Measurements from ENCODE around the gene EPS15.

The EPS15 gene

DNA sequence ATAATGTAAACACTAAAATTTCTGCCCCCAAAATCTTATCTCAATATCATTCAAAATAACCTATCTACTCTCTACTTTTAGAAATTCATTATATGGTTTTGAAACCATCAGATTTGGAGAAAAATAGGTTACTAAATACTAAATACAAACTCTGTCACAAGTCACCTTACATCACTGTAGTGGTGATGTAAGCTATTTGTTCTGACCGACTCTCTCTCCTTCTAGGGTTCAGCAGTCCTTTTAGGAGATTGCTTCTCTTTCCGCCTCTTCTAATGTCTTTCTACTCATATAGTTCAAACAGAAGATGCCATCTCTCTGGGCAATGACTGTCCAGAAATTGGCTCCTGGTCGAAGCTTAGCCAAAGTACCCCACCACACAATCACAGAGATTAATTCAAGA, 93.1 kb downstream of the EPS15 start:
- H3K9ac ChIP-seq (ENCODE audit: low read length), result no peak overlapping the region
- no peaks in the 10 kb centered on the region for H3K27me3 ChIP-seq (replicated peaks; ENCODE audit: insufficient read depth, low read length)
- H3F3A ChIP-seq (ENCODE audit: insufficient read depth, low read length), result no peaks in the 10 kb centered on the region
- H3K9me2 ChIP-seq (replicated peaks; ENCODE audit: insufficient read depth, low read length), result no peaks in the 10 kb centered on the region
- H4K20me1 ChIP-seq (ENCODE audit: insufficient read depth, low read length), result no peaks in the 10 kb centered on the region
- H3K36me3 ChIP-seq (replicated peaks; ENCODE audit: insufficient read depth, low read length), result no peaks in the 10 kb centered on the region
- H3K27ac ChIP-seq (ENCODE audit: low read length), result no peak overlapping the region
- H3K4me2 ChIP-seq (ENCODE audit: low read depth, low read length), result no peak overlapping the region
- H3K4me3 ChIP-seq (ENCODE audit: low read length), result no peak overlapping the region
- no peaks in the 10 kb centered on the region for H3K9me3 ChIP-seq (replicated peaks; ENCODE audit: insufficient read depth, low read length)
- no peak for TF ChIP-seq EZH2phosphoT487 (IDR thresholded peaks at IDR 0.05; ENCODE audit: low read length)
- no peak for TF ChIP-seq EZH2 (optimal IDR thresholded peaks at IDR 0.05; ENCODE audit: low read depth, low read length)
- TF ChIP-seq, protein P1, sequence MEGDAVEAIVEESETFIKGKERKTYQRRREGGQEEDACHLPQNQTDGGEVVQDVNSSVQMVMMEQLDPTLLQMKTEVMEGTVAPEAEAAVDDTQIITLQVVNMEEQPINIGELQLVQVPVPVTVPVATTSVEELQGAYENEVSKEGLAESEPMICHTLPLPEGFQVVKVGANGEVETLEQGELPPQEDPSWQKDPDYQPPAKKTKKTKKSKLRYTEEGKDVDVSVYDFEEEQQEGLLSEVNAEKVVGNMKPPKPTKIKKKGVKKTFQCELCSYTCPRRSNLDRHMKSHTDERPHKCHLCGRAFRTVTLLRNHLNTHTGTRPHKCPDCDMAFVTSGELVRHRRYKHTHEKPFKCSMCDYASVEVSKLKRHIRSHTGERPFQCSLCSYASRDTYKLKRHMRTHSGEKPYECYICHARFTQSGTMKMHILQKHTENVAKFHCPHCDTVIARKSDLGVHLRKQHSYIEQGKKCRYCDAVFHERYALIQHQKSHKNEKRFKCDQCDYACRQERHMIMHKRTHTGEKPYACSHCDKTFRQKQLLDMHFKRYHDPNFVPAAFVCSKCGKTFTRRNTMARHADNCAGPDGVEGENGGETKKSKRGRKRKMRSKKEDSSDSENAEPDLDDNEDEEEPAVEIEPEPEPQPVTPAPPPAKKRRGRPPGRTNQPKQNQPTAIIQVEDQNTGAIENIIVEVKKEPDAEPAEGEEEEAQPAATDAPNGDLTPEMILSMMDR (IDR thresholded peaks at IDR 0.05; ENCODE audit: low read length), result no peak
- H3K79me2 ChIP-seq (ENCODE audit: low read length), result no peaks in the 10 kb centered on the region
- DNase-seq, result no peak
- H2AFZ ChIP-seq (ENCODE audit: low read length), result no peak overlapping the region
- H3K4me1 ChIP-seq (ENCODE audit: low read length), result no peaks in the 10 kb centered on the region

DNA sequence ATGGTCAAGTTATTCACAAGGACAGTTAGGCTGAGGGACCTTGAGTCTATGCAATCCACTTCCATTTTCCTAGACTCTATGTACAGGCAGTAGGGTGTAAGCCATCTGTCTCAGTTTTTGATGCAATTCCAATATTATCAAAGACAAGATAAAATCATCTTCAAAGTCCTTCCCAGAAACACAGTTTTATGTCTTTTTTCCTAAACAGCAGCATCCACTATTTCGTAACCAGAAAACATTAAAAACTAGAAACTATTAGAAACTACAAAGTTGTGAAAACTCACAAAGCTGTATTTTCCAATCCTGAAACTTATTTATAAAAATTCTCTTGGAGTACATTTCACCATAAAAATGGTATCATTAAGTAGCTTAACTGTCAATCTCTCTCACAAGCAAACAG, 93.8 kb downstream of the EPS15 start:
- H3F3A ChIP-seq (ENCODE audit: insufficient read depth, low read length), result no peaks in the 10 kb centered on the region
- H3K9me3 ChIP-seq (replicated peaks; ENCODE audit: insufficient read depth, low read length), result no peaks in the 10 kb centered on the region
- no peaks in the 10 kb centered on the region for H3K79me2 ChIP-seq (ENCODE audit: low read length)
- TF ChIP-seq EZH2 (optimal IDR thresholded peaks at IDR 0.05; ENCODE audit: low read depth, low read length), result no peak
- TF ChIP-seq EZH2phosphoT487 (IDR thresholded peaks at IDR 0.05; ENCODE audit: low read length), result no peak
- TF ChIP-seq, protein P1 (IDR thresholded peaks at IDR 0.05; ENCODE audit: low read length), result no peak
- no peaks in the 10 kb centered on the region for H4K20me1 ChIP-seq (ENCODE audit: insufficient read depth, low read length)
- H3K27me3 ChIP-seq (replicated peaks; ENCODE audit: insufficient read depth, low read length), result no peaks in the 10 kb centered on the region
- H3K4me3 ChIP-seq (ENCODE audit: low read length), result no peak overlapping the region
- no peak overlapping the region for H3K9ac ChIP-seq (ENCODE audit: low read length)
- DNase-seq, result no peak
- H2AFZ ChIP-seq (ENCODE audit: low read length), result no peak overlapping the region
- no peak overlapping the region for H3K27ac ChIP-seq (ENCODE audit: low read length)
- no peaks in the 10 kb centered on the region for H3K4me1 ChIP-seq (ENCODE audit: low read length)
- H3K36me3 ChIP-seq (replicated peaks; ENCODE audit: insufficient read depth, low read length), result no peaks in the 10 kb centered on the region
- H3K9me2 ChIP-seq (replicated peaks; ENCODE audit: insufficient read depth, low read length), result no peaks in the 10 kb centered on the region
- H3K4me2 ChIP-seq (ENCODE audit: low read depth, low read length), result no peak overlapping the region

DNA sequence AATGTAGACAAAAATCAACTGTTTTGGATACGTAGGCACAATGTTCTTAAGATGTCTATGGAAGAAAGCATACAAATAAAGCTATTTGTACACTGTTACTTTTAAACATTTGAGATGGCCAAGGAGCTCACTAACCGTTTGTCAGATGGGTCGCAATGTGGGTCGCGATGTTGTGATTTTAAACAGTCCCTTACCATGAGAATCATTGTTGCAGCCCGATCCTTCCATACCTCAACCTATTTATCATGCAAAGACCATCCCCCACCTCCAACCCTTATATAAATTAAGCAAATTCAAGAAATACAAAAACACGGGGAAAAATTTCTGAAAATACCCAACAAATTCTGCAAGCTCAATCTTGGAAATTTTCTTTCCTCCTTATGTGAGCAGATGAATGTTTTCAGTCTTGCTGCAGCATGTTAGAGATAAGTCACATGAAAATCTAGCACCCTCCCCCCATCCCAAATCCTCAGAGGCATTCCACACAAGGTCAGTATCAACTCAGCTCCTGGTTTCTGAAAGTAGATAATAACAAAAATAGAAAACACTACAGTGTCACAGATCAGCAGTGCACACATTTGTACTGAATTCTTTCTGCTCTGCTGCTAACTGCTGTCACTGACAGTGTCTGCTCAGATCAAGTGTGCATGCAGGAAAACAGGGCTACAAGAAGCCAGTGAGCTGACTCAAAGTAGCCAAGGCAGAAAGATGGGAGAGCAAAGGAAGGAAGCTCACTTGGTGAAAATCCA, 95.8 kb downstream of the EPS15 start:
- Histone ChIP-seq H3K9ac (ENCODE audit: low read length) (no peak overlapping the region), H4K20me1 (ENCODE audit: insufficient read depth, low read length) (no peaks in the 10 kb centered on the region), H2AFZ (ENCODE audit: low read length) (no peak overlapping the region), H3K4me3 (ENCODE audit: low read length) (no peak overlapping the region), H3K9me2 (replicated peaks; ENCODE audit: insufficient read depth, low read length) (no peaks in the 10 kb centered on the region), H3K27me3 (replicated peaks; ENCODE audit: insufficient read depth, low read length) (no peaks in the 10 kb centered on the region), H3K79me2 (ENCODE audit: low read length) (no peaks in the 10 kb centered on the region), H3K36me3 (replicated peaks; ENCODE audit: insufficient read depth, low read length) (no peaks in the 10 kb centered on the region), H3K9me3 (replicated peaks; ENCODE audit: insufficient read depth, low read length) (no peaks in the 10 kb centered on the region), H3K4me2 (ENCODE audit: low read depth, low read length) (no peak overlapping the region), H3K27ac (ENCODE audit: low read length) (no peak overlapping the region), H3F3A (ENCODE audit: insufficient read depth, low read length) (no peaks in the 10 kb centered on the region), H3K4me1 (ENCODE audit: low read length) (no peaks in the 10 kb centered on the region)
- no peak for DNase-seq
- TF ChIP-seq EZH2 (optimal IDR thresholded peaks at IDR 0.05; ENCODE audit: low read depth, low read length) (no peak), EZH2phosphoT487 (IDR thresholded peaks at IDR 0.05; ENCODE audit: low read length) (no peak)
- TF ChIP-seq, protein P1 (IDR thresholded peaks at IDR 0.05; ENCODE audit: low read length), result no peak

Data from MM.1S (cell line).